ENCODE measurements around the gene ZNF629. TPM values are rescaled to one million over a fixed set of nuclear protein-coding genes. Genes with fewer than 3 reads are reported as not detected.
"Not testable (repeated sequence)": the region's sequence is repeated elsewhere in the genome, so short reads cannot be mapped to it uniquely, and the experiment has no call there.

Gene ZNF629
- total and polyA plus RNA-seq, 2 of the 4 experiments (the other 2 are of a cell fraction): 7.3 to 9.1 TPM

DNA sequence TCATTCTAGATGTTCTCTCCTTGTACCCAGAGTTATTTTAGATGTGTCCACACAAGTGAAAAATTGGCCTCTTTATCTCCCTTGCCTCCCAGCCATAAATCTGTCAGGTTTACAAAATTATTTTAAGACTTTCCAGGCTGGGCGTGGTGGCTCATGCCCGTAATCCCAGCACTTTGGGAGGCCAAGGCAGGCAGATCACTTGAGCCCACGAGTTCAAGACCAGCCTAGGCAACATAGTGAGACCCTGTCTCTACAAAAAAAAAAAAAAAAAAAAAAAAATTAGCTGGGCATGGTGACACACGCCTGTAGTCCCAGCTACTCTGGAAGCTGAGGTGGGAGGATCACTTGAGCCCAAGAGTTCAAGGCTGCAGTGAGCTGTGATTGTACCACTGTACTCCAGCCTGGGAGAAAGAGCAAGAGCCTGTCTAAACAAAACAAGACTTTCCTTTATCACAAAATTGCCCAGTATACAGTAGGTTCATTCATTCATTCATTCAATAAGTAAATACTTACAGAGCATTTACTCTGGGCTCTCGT lies 22.0 kb upstream of the ZNF629 start:
- POLR2A ChIA-PET (ENCODE audit: unreplicated experiment): not testable (repeated sequence)

More for the DNA sequence above, 22.0 kb upstream of the ZNF629 start:
- in situ Hi-C loops (cut with MboI; ENCODE audit: low sequenced_read_pairs); ATAC-seq (ENCODE audit: low read depth); H2AK9ac ChIP-seq (replicated peaks; ENCODE audit: low read depth, low read length, poor library complexity); H3K4me3 ChIP-seq (ENCODE audit: insufficient read depth, low read depth, low read length); dilution Hi-C loops (cut with HindIII; ENCODE audit: low sequenced_read_pairs, unreplicated experiment); H2BK20ac ChIP-seq (ENCODE audit: low read depth, low read length); H3K23ac ChIP-seq (ENCODE audit: low read depth, low read length); H2BK120ac ChIP-seq (ENCODE audit: low read depth, low read length); H3K9me3 ChIP-seq (ENCODE audit: control insufficient read depth, insufficient read depth, low read length); BruUV-seq (replicated peaks); DNase-seq; H3K56ac ChIP-seq (ENCODE audit: extremely low read depth, insufficient read depth, low read length); intact Hi-C loops (cut with micrococcal nuclease); H2BK5ac ChIP-seq (ENCODE audit: low read depth, low read length, poor library complexity, severe bottlenecking); H3K27ac ChIP-seq (ENCODE audit: insufficient read depth, low read length); H2AK5ac ChIP-seq (ENCODE audit: low read depth, low read length); H4K20me1 ChIP-seq (ENCODE audit: insufficient read depth, low read length); H3K4ac ChIP-seq (ENCODE audit: low read depth, low read length); CTCF ChIA-PET; H3K36me3 ChIP-seq (ENCODE audit: control insufficient read depth, insufficient read depth, low read length); H3K14ac ChIP-seq (replicated peaks; ENCODE audit: low read depth, low read length); H3K9ac ChIP-seq (ENCODE audit: low read depth, low read length); H2AFZ ChIP-seq (replicated peaks; ENCODE audit: low read length, poor library complexity); H4K8ac ChIP-seq (ENCODE audit: low read depth in 2 of 2, low read length in 2 of 2); H2BK15ac ChIP-seq (ENCODE audit: low read depth, low read length); H3K4me1 ChIP-seq (ENCODE audit: control insufficient read depth, insufficient read depth, low read length); H3K4me2 ChIP-seq (ENCODE audit: low read depth, low read length); H4K5ac ChIP-seq (ENCODE audit: low read depth, low read length); H3K27me3 ChIP-seq (ENCODE audit: control insufficient read depth, insufficient read depth, low read length); H4K91ac ChIP-seq (ENCODE audit: insufficient read depth, low read depth, low read length); H3K18ac ChIP-seq (ENCODE audit: low read depth, low read length): not testable (repeated sequence)
- Histone ChIP-seq H3K9me1 (ENCODE audit: insufficient read depth, low read length) (peaks cover 12% of the 10 kb centered on the region; the same call in 1 of the 2 replicates), H3K79me1 (ENCODE audit: low read depth in 1 of 2, low read length in 2 of 2) (peaks cover 8 to 15% of the 10 kb centered on the region in 2 experiments; a peak in 3 of 4 replicates)
- WGBS, 2 experiments (ENCODE audit: extremely low coverage in 2 of 2, insufficient read length in 1 of 2): no CpG with 5 or more reads among the region's 5 CpGs

Data from IMR-90 (cell line).